HL-60/S4 treated with retinoic acid at 250 ng/mL for 4 days and 3 days (cell line): ENCODE results near the gene WHAMM.
"Not testable (repeated sequence)": the region's sequence is repeated elsewhere in the genome, so short reads cannot be mapped to it uniquely, and the experiment has no call there.

Experiments
- in situ Hi-C: fragments of 300-500 bp; cut with MboI; formaldehyde crosslinking; loops from 2 replicates; pipeline ENCODE4 v1.7.0; 2022; ENCODE audit warnings: low sequenced_read_pairs

WHAMM gene

GRCh38 chr15:82855286-82856100, 46.1 kb downstream of the WHAMM start:
- in situ Hi-C loops: loop anchor here (10.0 kb wide), 1 partner anchor 149 kb away; no protein-coding TSS in a partner anchor

- in situ Hi-C loops: loop anchor here (10.0 kb wide), 1 partner anchor 148 kb away; no protein-coding TSS in a partner anchor
These were observed 47.2 kb downstream of the WHAMM start for GRCh38 chr15:82856397-82857170.

- in situ Hi-C loops: loop anchor here (10.0 kb wide), 1 partner anchor 146 kb away; no protein-coding TSS in a partner anchor
These were observed 49.5 kb downstream of the WHAMM start for GRCh38 chr15:82858932-82859331.

GRCh38 chr15:82862886-82863285, 53.5 kb downstream of the WHAMM start:
- in situ Hi-C loops: no loop called here

GRCh38 chr15:82864967-82865366, 55.5 kb downstream of the WHAMM start:
- in situ Hi-C loops: no loop called here

- in situ Hi-C loops: not testable (repeated sequence)
These were observed 56.2 kb downstream of the WHAMM start for GRCh38 chr15:82865581-82865980.

- in situ Hi-C loops: not testable (repeated sequence)
These were observed 56.6 kb downstream of the WHAMM start for GRCh38 chr15:82865981-82866380.

GRCh38 chr15:82870727-82871320, 61.4 kb downstream of the WHAMM start:
- in situ Hi-C loops: no loop called here

- in situ Hi-C loops: no loop called here
These were observed 61.9 kb downstream of the WHAMM start for GRCh38 chr15:82871358-82871757.

GRCh38 chr15:82871832-82872484, 62.5 kb downstream of the WHAMM start:
- in situ Hi-C loops: no loop called here

- in situ Hi-C loops: no loop called here
These were observed 63.7 kb downstream of the WHAMM start for GRCh38 chr15:82873000-82873680.

- in situ Hi-C loops: no loop called here
These were observed 64.8 kb downstream of the WHAMM start for GRCh38 chr15:82874267-82874666.

GRCh38 chr15:82874961-82875360, 65.5 kb downstream of the WHAMM start:
- in situ Hi-C loops: no loop called here

- in situ Hi-C loops: no loop called here
These were observed 66.1 kb downstream of the WHAMM start for GRCh38 chr15:82875411-82876003.

- in situ Hi-C loops: no loop called here
These were observed 68.4 kb downstream of the WHAMM start for GRCh38 chr15:82877825-82878224.

GRCh38 chr15:82878325-82878724, 68.9 kb downstream of the WHAMM start:
- in situ Hi-C loops: no loop called here

GRCh38 chr15:82880704-82881103, 71.3 kb downstream of the WHAMM start:
- in situ Hi-C loops: no loop called here

GRCh38 chr15:82881747-82882146, 72.3 kb downstream of the WHAMM start:
- in situ Hi-C loops: no loop called here

- in situ Hi-C loops: no loop called here
These were observed 73.0 kb downstream of the WHAMM start for GRCh38 chr15:82882273-82882928.
